GM10248 (cell line): ENCODE data around the gene PAX3.

Source experiments
- CTCF ChIA-PET: fragments of 300-600 bp; sonication (Branson Sonifier 250); formaldehyde crosslinking; extraction: SDS; loops from one replicate; lab custom pipeline; 2021; ENCODE audit warnings: antibody characterized with exemption; lab: Yijun Ruan, JAX
- POLR2A ChIA-PET: fragments of 350-650 bp; sonication (Branson Sonifier 250); formaldehyde crosslinking; extraction: SDS; loops from one replicate; lab custom pipeline; 2020; ENCODE audit warnings: antibody characterized with exemption; lab: Yijun Ruan, JAX
- DNase-seq: peaks from one replicate; pipeline ENCODE4 v3.0.0; 2012; ENCODE audit errors: extremely low spot score
- TF ChIP-seq, protein P1 (sequence below): IDR thresholded peaks from 2 replicates; pipeline ENCODE4 v1.5.1; 2012; ENCODE audit warnings: mild to moderate bottlenecking, low read depth; ENCODE audit errors: extremely low read depth, missing control alignments, control extremely low read depth

Gene PAX3

DNA sequence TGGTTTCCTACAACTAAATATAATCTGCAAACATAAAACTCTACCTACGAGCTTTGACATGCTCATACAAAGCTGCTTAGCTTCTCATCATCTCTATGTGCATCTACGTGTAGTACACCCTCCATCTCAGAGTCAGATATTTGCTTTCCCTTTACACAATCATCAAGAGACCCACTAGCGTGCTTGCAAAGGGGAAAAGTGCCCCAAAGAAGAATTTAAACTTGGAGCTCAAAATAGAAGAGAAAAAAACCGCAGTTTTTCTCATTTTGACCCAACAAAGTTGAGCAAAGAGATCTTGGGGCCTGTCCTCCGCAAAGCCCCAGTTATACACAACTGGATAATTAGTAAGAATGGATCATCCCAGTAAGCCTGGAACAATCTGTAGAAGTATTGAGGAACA is 104.1 kb downstream of the PAX3 start:
- TF ChIP-seq, protein P1, sequence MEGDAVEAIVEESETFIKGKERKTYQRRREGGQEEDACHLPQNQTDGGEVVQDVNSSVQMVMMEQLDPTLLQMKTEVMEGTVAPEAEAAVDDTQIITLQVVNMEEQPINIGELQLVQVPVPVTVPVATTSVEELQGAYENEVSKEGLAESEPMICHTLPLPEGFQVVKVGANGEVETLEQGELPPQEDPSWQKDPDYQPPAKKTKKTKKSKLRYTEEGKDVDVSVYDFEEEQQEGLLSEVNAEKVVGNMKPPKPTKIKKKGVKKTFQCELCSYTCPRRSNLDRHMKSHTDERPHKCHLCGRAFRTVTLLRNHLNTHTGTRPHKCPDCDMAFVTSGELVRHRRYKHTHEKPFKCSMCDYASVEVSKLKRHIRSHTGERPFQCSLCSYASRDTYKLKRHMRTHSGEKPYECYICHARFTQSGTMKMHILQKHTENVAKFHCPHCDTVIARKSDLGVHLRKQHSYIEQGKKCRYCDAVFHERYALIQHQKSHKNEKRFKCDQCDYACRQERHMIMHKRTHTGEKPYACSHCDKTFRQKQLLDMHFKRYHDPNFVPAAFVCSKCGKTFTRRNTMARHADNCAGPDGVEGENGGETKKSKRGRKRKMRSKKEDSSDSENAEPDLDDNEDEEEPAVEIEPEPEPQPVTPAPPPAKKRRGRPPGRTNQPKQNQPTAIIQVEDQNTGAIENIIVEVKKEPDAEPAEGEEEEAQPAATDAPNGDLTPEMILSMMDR = no peak
- POLR2A ChIA-PET = no interaction called here
- DNase-seq = no peak
- CTCF ChIA-PET = interaction anchor here (0.6 to 1.3 kb wide), 4 partner anchors 25 to 1952 kb away, joined by 3 read pairs; no protein-coding TSS in a partner anchor

DNA sequence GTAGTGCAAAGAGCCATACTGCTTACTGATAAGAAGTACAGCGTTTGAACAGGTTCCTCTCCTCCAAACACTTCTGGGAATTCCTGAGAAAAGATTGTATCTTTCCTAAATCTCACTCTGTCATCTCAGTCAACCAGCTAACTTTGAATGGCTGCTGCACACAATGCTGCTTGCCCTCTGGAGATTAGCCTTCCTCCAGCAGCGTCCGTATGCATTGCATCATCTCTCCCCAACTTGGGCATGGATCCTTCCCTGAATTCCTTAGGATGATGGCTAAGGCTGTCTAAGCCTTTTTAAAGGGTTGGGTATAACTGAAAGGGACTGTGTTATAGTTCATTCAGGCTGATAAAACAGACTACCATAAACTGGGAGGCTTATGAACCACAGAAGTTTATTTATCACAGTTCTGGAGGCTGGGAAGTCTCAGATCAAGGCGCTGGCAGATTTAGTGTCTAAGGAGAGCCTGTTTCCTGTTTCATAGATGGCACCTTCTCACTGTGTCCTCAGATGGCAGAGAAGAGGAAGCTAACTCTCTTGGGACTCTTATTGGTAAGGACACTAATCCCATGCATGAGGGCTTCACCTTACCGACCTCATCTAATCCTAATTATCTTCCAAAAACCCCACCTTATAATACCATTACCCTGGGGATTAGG is 105.3 kb downstream of the PAX3 start:
- POLR2A ChIA-PET = no interaction called here
- CTCF ChIA-PET = no interaction called here
- DNase-seq = no peak
- TF ChIP-seq, protein P1 = no peak

DNA sequence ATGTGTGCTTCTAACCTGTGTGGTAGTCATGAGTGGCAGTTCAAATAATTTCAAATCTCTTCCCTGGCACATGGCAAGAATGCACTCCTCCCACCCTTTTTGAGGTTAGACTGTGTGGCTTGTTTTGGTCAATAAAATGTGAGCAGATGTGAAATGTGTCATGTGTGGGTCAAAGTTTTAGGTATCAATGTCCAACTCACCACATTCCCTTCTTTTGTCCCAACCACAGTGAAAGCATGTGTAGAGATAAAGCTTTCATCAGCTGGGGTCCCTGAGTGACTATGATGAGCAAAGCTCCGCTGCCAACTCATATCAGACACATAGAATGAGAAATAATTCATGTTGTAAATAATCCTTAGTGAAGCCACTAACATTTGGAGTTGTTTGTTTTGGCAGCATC is 118.2 kb downstream of the PAX3 start:
- TF ChIP-seq, protein P1 = no peak
- POLR2A ChIA-PET = no interaction called here
- CTCF ChIA-PET = no interaction called here
- no peak for DNase-seq

DNA sequence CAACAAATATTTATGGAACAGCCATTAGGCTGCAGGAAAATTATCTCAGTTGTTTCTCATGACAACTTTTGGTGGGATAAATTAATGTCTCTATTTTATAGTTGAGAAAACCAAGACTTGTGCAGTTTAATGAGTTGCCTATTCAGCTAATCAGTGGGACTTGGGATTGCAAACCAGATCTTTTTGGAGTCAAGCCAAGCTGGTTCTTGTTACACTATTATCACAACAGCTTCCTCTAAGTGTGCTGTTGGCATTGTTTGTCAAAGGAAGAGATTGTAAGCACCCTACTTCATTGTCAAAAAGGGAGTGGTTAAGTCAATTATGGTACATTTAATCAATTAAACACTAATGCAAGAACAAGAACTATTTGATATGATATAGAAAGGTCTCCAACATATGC is 119.2 kb downstream of the PAX3 start:
- POLR2A ChIA-PET = no interaction called here
- CTCF ChIA-PET = no interaction called here
- TF ChIP-seq, protein P1 = no peak
- DNase-seq = no peak

DNA sequence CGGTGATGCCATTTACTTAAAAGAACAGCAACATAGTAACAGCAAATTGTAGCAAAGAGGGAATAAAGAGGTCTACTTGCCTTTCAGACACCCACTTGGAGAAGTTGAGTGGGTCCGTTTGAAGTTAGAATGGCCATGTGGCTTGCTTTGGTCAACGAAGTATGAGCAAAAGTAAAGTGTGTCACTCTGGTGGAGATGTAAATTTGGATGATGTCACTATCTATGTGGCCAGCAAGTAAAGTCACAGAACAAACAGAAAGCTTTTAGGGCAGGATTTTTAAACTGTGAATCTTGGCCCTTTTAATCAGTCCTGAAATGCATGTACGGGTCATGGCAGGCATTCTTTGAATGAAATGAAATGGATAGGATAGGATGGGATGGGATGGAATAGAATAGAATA is 120.3 kb downstream of the PAX3 start:
- ChIA-PET POLR2A (no interaction called here), CTCF (no interaction called here)
- no peak for DNase-seq
- TF ChIP-seq, protein P1 = no peak

DNA sequence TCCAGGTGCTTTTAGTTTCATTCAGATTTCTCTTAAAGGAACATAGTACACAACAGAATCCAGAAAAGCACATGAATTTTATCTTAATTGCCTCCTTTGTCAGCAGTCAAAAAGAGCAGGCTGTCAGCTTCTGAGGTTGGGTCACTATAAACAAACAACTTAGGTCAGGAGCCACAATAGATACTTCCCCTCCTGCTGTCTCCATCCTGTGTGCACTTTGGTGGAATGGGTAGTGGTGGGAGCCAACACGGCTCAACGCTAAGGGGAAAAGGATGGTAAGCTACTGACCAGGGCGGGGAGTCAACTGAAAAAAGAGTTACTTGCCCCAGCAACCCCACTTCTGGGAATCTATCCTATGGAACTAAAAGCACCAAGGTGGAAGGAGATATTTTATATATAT is 121.9 kb downstream of the PAX3 start:
- ChIA-PET CTCF (no interaction called here), POLR2A (no interaction called here)
- no peak for DNase-seq

More for the DNA sequence above, 121.9 kb downstream of the PAX3 start:
- TF ChIP-seq, protein P1 = no peak
